ENCODE data around the gene LGR6.

Gene LGR6

GRCh38 chr1:202213361-202214088 is 19.9 kb downstream of the LGR6 start:
- H3K4me3 ChIP-seq (ENCODE audit: low read depth, low read length, poor library complexity, severe bottlenecking) = no peak overlapping the region
- TF ChIP-seq EZH2 (IDR thresholded peaks at IDR 0.05; ENCODE audit: borderline replicate concordance, low read length) (no peak), CTCF (IDR thresholded peaks at IDR 0.05; ENCODE audit: low read length) (peak; percentile 24; the same call in 1 of the 2 replicates)
- no peak overlapping the region for H2AFZ ChIP-seq (ENCODE audit: low read length)
- H3K27me3 ChIP-seq (ENCODE audit: insufficient read depth, low read length) = no peaks in the 10 kb centered on the region
- no peaks in the 10 kb centered on the region for H3K9me2 ChIP-seq (ENCODE audit: low read depth, low read length)
- no peaks in the 10 kb centered on the region for H3K36me3 ChIP-seq (ENCODE audit: insufficient read depth, low read length)
- no peaks in the 10 kb centered on the region for H3K79me2 ChIP-seq (ENCODE audit: insufficient read depth, low read length)
- H3F3A ChIP-seq (ENCODE audit: insufficient read depth, low read length) = no peaks in the 10 kb centered on the region
- no peak overlapping the region for H3K9ac ChIP-seq (ENCODE audit: low read length)
- no peak overlapping the region for H3K27ac ChIP-seq (ENCODE audit: low read depth, low read length, poor library complexity, severe bottlenecking)
- no peaks in the 10 kb centered on the region for H3K4me1 ChIP-seq (ENCODE audit: insufficient read depth, low read length, severe bottlenecking)
- no peaks in the 10 kb centered on the region for H3K9me3 ChIP-seq (ENCODE audit: low read length)
- H4K20me1 ChIP-seq (ENCODE audit: insufficient read depth, low read length) = no peaks in the 10 kb centered on the region
- H3K4me2 ChIP-seq (ENCODE audit: low read length) = no peak overlapping the region

GRCh38 chr1:202214089-202214843 is 20.7 kb downstream of the LGR6 start:
- Histone ChIP-seq H3K9me3 (ENCODE audit: low read length) (no peaks in the 10 kb centered on the region), H3K9me2 (ENCODE audit: low read depth, low read length) (no peaks in the 10 kb centered on the region), H3F3A (ENCODE audit: insufficient read depth, low read length) (no peaks in the 10 kb centered on the region), H3K79me2 (ENCODE audit: insufficient read depth, low read length) (no peaks in the 10 kb centered on the region), H2AFZ (ENCODE audit: low read length) (no peak overlapping the region), H3K27ac (ENCODE audit: low read depth, low read length, poor library complexity, severe bottlenecking) (no peak overlapping the region), H3K27me3 (ENCODE audit: insufficient read depth, low read length) (no peaks in the 10 kb centered on the region), H3K36me3 (ENCODE audit: insufficient read depth, low read length) (no peaks in the 10 kb centered on the region), H4K20me1 (ENCODE audit: insufficient read depth, low read length) (no peaks in the 10 kb centered on the region), H3K4me2 (ENCODE audit: low read length) (no peak overlapping the region), H3K4me1 (ENCODE audit: insufficient read depth, low read length, severe bottlenecking) (no peaks in the 10 kb centered on the region), H3K9ac (ENCODE audit: low read length) (no peak overlapping the region), H3K4me3 (ENCODE audit: low read depth, low read length, poor library complexity, severe bottlenecking) (no peak overlapping the region)
- TF ChIP-seq CTCF (IDR thresholded peaks at IDR 0.05; ENCODE audit: low read length) = no peak
- TF ChIP-seq EZH2 (IDR thresholded peaks at IDR 0.05; ENCODE audit: borderline replicate concordance, low read length) = no peak

- H3K4me1 ChIP-seq (ENCODE audit: insufficient read depth, low read length, severe bottlenecking) = no peaks in the 10 kb centered on the region
- no peaks in the 10 kb centered on the region for H3K9me2 ChIP-seq (ENCODE audit: low read depth, low read length)
- no peaks in the 10 kb centered on the region for H3F3A ChIP-seq (ENCODE audit: insufficient read depth, low read length)
- no peak overlapping the region for H3K9ac ChIP-seq (ENCODE audit: low read length)
- no peaks in the 10 kb centered on the region for H3K27me3 ChIP-seq (ENCODE audit: insufficient read depth, low read length)
- no peaks in the 10 kb centered on the region for H4K20me1 ChIP-seq (ENCODE audit: insufficient read depth, low read length)
- no peaks in the 10 kb centered on the region for H3K79me2 ChIP-seq (ENCODE audit: insufficient read depth, low read length)
- no peaks in the 10 kb centered on the region for H3K36me3 ChIP-seq (ENCODE audit: insufficient read depth, low read length)
- no peak overlapping the region for H3K4me3 ChIP-seq (ENCODE audit: low read depth, low read length, poor library complexity, severe bottlenecking)
- H3K4me2 ChIP-seq (ENCODE audit: low read length) = no peak overlapping the region
- no peak for TF ChIP-seq CTCF (IDR thresholded peaks at IDR 0.05; ENCODE audit: low read length)
- TF ChIP-seq EZH2 (IDR thresholded peaks at IDR 0.05; ENCODE audit: borderline replicate concordance, low read length) = no peak
- H3K27ac ChIP-seq (ENCODE audit: low read depth, low read length, poor library complexity, severe bottlenecking) = no peak overlapping the region
- no peaks in the 10 kb centered on the region for H3K9me3 ChIP-seq (ENCODE audit: low read length)
- H2AFZ ChIP-seq (ENCODE audit: low read length) = no peak overlapping the region
These were observed 22.0 kb downstream of the LGR6 start for GRCh38 chr1:202215472-202216130.

All from OCI-LY1 (cell line).